HL-60 (cell line): ENCODE measurements around the gene DDX49.

Experiments used
- GABPA ChIP-seq: IDR thresholded peaks from 2 replicates; pipeline ENCODE4 v1.6.1; 2012; ENCODE audit warnings: low read depth
- TF ChIP-seq, protein P1 (sequence below): IDR thresholded peaks from one replicate; pipeline ENCODE4 v1.5.1; 2011; ENCODE audit warnings: low read length, control low read depth, inconsistent platforms; ENCODE audit not compliant: insufficient read depth

DNA sequence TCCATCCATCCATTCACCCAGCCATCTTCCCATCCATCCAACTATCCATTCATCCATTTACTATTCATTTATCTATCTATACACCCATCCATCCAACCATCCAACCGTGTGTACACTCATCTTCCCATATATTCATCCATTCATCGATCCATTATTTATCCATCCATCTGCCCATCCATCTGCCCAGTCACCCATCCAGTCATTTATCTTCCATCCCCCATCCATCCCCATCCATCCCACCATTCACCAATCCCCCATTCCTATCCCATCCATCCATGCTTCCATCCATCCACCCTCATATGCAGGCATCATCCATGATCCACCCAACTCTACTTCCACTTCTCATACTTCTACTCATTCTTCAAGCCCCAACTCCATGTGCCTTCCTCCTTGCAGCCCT lies 35.5 kb downstream of the DDX49 start:
- TF ChIP-seq, protein P1, sequence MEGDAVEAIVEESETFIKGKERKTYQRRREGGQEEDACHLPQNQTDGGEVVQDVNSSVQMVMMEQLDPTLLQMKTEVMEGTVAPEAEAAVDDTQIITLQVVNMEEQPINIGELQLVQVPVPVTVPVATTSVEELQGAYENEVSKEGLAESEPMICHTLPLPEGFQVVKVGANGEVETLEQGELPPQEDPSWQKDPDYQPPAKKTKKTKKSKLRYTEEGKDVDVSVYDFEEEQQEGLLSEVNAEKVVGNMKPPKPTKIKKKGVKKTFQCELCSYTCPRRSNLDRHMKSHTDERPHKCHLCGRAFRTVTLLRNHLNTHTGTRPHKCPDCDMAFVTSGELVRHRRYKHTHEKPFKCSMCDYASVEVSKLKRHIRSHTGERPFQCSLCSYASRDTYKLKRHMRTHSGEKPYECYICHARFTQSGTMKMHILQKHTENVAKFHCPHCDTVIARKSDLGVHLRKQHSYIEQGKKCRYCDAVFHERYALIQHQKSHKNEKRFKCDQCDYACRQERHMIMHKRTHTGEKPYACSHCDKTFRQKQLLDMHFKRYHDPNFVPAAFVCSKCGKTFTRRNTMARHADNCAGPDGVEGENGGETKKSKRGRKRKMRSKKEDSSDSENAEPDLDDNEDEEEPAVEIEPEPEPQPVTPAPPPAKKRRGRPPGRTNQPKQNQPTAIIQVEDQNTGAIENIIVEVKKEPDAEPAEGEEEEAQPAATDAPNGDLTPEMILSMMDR = no peak
- TF ChIP-seq GABPA = no peak
